OCI-LY1 (cell line): ENCODE results near the gene PTPRN2.

Source experiments
- H2AFZ ChIP-seq: fragments of 200-600 bp; sonication (generic), shearing (Covaris generic); 2 replicates; pipeline ENCODE4 v1.6.0; 2014; ENCODE audit warnings: antibody characterized with exemption, mild to moderate bottlenecking, low read length
- H3F3A ChIP-seq: fragments of 200-600 bp; sonication (generic), shearing (Covaris generic); 2 replicates; pipeline ENCODE4 v1.6.0; 2014; ENCODE audit warnings: mild to moderate bottlenecking, antibody characterized with exemption, low read length, moderate library complexity; ENCODE audit not compliant: insufficient read depth
- H3K27ac ChIP-seq: fragments of 200-600 bp; sonication (generic); 2 replicates; pipeline ENCODE4 v1.5.1; 2014; ENCODE audit warnings: low read length, mixed run types, mild to moderate bottlenecking, low read depth; ENCODE audit not compliant: poor library complexity, severe bottlenecking
- H3K27me3 ChIP-seq: fragments of 200-600 bp; sonication (generic); 2 replicates; pipeline ENCODE4 v1.6.0; 2014; ENCODE audit warnings: antibody characterized with exemption, mild to moderate bottlenecking, low read length, moderate library complexity; ENCODE audit not compliant: insufficient read depth
- H3K36me3 ChIP-seq: fragments of 200-600 bp; sonication (generic); 2 replicates; pipeline ENCODE4 v1.6.1; 2014; ENCODE audit warnings: mild to moderate bottlenecking, antibody characterized with exemption, low read length, moderate library complexity, mixed read lengths; ENCODE audit not compliant: insufficient read depth
- H3K4me1 ChIP-seq: fragments of 200-600 bp; sonication (generic); 2 replicates; pipeline ENCODE4 v1.5.1; 2014; ENCODE audit warnings: mild to moderate bottlenecking, low read length, moderate library complexity; ENCODE audit not compliant: insufficient read depth, severe bottlenecking
- H3K4me2 ChIP-seq: fragments of 200-600 bp; sonication (generic), shearing (Covaris generic); 2 replicates; pipeline ENCODE4 v1.6.1; 2014; ENCODE audit warnings: low read length
- H3K4me3 ChIP-seq: fragments of 200-600 bp; sonication (generic); 2 replicates; pipeline ENCODE4 v1.5.1; 2014; ENCODE audit warnings: low read length, low read depth, mild to moderate bottlenecking, mixed read lengths; ENCODE audit not compliant: poor library complexity, severe bottlenecking
- H3K79me2 ChIP-seq: fragments of 200-600 bp; shearing (Covaris generic); 2 replicates; pipeline ENCODE4 v1.6.1; 2016; ENCODE audit warnings: mixed run types, low read length, mixed read lengths; ENCODE audit not compliant: insufficient read depth
- H3K9ac ChIP-seq: fragments of 200-600 bp; sonication (generic), shearing (Covaris generic); 2 replicates; pipeline ENCODE4 v1.6.1; 2014; ENCODE audit warnings: mild to moderate bottlenecking, low read length, mixed read lengths
- H3K9me2 ChIP-seq: fragments of 200-600 bp; sonication (generic), shearing (Covaris generic); 2 replicates; pipeline ENCODE4 v1.6.1; 2014; ENCODE audit warnings: low read depth, mild to moderate bottlenecking, low read length, mixed read lengths
- H3K9me3 ChIP-seq: fragments of 200-600 bp; shearing (Covaris generic); 2 replicates; pipeline ENCODE4 v1.6.1; 2014; ENCODE audit warnings: low read length, mixed read lengths
- H4K20me1 ChIP-seq: fragments of 200-600 bp; sonication (generic), shearing (Covaris generic); 2 replicates; pipeline ENCODE4 v1.6.0; 2016; ENCODE audit warnings: mild to moderate bottlenecking, low read length; ENCODE audit not compliant: insufficient read depth
- CTCF ChIP-seq: fragments of 200-600 bp; sonication (generic), shearing (Covaris generic); IDR thresholded peaks from 2 replicates; pipeline ENCODE4 v1.5.1; 2017; ENCODE audit warnings: mild to moderate bottlenecking, antibody characterized with exemption, low read length, moderate library complexity, mixed read lengths
- EZH2 ChIP-seq: fragments of 200-600 bp; sonication (generic), shearing (Covaris generic); IDR thresholded peaks from 2 replicates; pipeline ENCODE4 v1.8.0; 2017; ENCODE audit warnings: borderline replicate concordance, mixed run types, mild to moderate bottlenecking, antibody characterized with exemption, low read length, moderate library complexity, mixed read lengths

The PTPRN2 gene

GRCh38 chr7:158125721-158126120 lies 461.9 kb downstream of the PTPRN2 start:
- no peaks in the 10 kb centered on the region for H4K20me1 ChIP-seq
- TF ChIP-seq EZH2 (no peak), CTCF (no peak)
- no peak overlapping the region for H3K4me3 ChIP-seq
- H3F3A ChIP-seq: no peaks in the 10 kb centered on the region
- H3K9ac ChIP-seq: no peak overlapping the region
- H3K4me1 ChIP-seq: no peaks in the 10 kb centered on the region
- no peaks in the 10 kb centered on the region for H3K36me3 ChIP-seq
- no peaks in the 10 kb centered on the region for H3K27me3 ChIP-seq
- H3K4me2 ChIP-seq: no peak overlapping the region
- no peaks in the 10 kb centered on the region for H3K79me2 ChIP-seq
- no peaks in the 10 kb centered on the region for H3K9me2 ChIP-seq
- H3K27ac ChIP-seq: no peak overlapping the region
- H2AFZ ChIP-seq: no peak overlapping the region
- H3K9me3 ChIP-seq: no peaks in the 10 kb centered on the region

- Histone ChIP-seq H3K9me2 (no peaks in the 10 kb centered on the region), H4K20me1 (no peaks in the 10 kb centered on the region), H3K36me3 (no peaks in the 10 kb centered on the region), H2AFZ (no peak overlapping the region), H3K9me3 (no peaks in the 10 kb centered on the region), H3F3A (no peaks in the 10 kb centered on the region), H3K27me3 (no peaks in the 10 kb centered on the region), H3K27ac (no peak overlapping the region), H3K4me1 (no peaks in the 10 kb centered on the region), H3K79me2 (no peaks in the 10 kb centered on the region), H3K9ac (no peak overlapping the region), H3K4me2 (no peak overlapping the region), H3K4me3 (no peak overlapping the region)
- TF ChIP-seq EZH2 (no peak), CTCF (no peak)
Measured at GRCh38 chr7:158125091-158125490, 462.5 kb downstream of the PTPRN2 start.

GRCh38 chr7:158124671-158125079 lies 462.9 kb downstream of the PTPRN2 start:
- Histone ChIP-seq H3K9me3 (no peaks in the 10 kb centered on the region), H3K27ac (no peak overlapping the region), H3K4me2 (no peak overlapping the region), H2AFZ (no peak overlapping the region), H3K79me2 (no peaks in the 10 kb centered on the region), H3K9ac (no peak overlapping the region), H4K20me1 (no peaks in the 10 kb centered on the region), H3K27me3 (no peaks in the 10 kb centered on the region), H3K4me3 (no peak overlapping the region), H3K4me1 (no peaks in the 10 kb centered on the region), H3K36me3 (no peaks in the 10 kb centered on the region), H3K9me2 (no peaks in the 10 kb centered on the region), H3F3A (no peaks in the 10 kb centered on the region)
- TF ChIP-seq EZH2: no peak

GRCh38 chr7:158123753-158124152 lies 463.9 kb downstream of the PTPRN2 start:
- H3F3A ChIP-seq: no peaks in the 10 kb centered on the region
- no peaks in the 10 kb centered on the region for H3K9me3 ChIP-seq
- H3K4me2 ChIP-seq: no peak overlapping the region

More at GRCh38 chr7:158123753-158124152, 463.9 kb downstream of the PTPRN2 start:
- H3K36me3 ChIP-seq: no peaks in the 10 kb centered on the region
- H3K79me2 ChIP-seq: no peaks in the 10 kb centered on the region
- H4K20me1 ChIP-seq: no peaks in the 10 kb centered on the region
- no peak for TF ChIP-seq CTCF
- TF ChIP-seq EZH2: no peak
- no peak overlapping the region for H3K9ac ChIP-seq
- no peak overlapping the region for H3K4me3 ChIP-seq
- no peaks in the 10 kb centered on the region for H3K27me3 ChIP-seq
- no peak overlapping the region for H3K27ac ChIP-seq
- H3K9me2 ChIP-seq: no peaks in the 10 kb centered on the region
- no peaks in the 10 kb centered on the region for H3K4me1 ChIP-seq
- H2AFZ ChIP-seq: no peak overlapping the region
